ENCODE results near the gene MPP1. TPM values are rescaled to one million over a fixed set of nuclear protein-coding genes. Genes with fewer than 3 reads are reported as not detected.

The MPP1 gene
- total RNA-seq, 2 experiments from 2014 or later = 16.2 to 17.9 TPM

DNA sequence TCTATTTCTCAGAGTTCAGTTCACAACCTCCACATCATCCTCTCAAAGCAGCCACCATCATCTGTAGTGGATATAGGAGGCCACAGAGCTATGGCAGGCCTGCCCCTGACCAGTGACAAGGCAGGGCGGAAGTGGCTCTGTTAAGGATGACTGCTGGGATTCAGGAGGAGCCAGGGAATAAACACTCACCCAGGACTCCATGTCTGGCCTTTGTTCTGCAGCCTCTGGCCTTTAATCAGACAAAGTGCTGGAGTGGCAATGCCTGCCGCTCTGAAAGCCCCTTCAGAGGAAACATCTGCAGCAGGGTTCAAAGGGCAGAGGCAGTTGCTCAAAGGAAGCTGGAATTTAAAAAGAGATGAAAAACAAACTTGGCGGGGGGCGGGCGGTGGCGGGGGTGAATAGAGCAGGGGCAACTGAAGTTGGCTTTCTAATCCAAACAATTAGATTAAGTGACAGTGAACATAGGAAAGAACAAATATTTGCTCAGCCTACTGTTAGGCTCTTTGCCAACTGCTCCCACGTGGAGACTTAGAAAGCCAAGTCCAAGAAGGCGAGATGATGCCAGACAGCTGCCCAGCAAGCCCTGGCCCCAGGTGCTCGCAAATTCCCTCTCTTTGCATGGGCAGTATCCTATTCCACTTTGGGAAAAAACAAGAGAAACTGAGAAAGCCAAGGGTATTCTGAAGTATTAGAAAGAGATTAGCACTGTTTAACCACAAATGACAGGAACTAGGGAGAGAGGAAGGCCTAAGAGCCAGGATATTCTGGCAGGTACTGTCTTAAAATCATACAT, 5.5 kb downstream of the MPP1 start:
- Mint-ChIP-seq H3K4me3 (peak overlapping the region; percentile 37), H3K27me3 (no peaks in the 10 kb centered on the region)

DNA sequence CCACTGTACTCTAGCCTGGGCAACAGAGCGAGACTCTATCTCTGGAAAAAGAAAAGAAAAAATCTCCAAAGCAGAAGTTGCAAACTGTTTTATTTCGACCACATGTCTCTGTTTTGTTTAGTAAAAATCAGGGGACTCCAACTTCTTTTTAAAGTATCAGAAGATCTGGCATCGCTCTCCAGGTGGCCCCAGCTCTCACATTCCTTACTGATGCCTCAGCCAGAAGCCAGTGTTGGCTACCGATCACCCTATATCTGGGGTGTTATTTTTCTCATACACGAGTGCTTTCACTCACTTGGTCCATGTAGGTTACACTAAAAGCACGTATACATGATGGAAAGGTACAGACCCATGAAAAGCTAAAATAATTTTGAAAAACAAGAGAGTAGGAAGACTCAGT, 8.3 kb downstream of the MPP1 start:
- H3K4me1 Mint-ChIP-seq = peaks cover 36% of the 10 kb centered on the region
- no peaks in the 10 kb centered on the region for H3K36me3 Mint-ChIP-seq
- no peaks in the 10 kb centered on the region for H3K9me3 Mint-ChIP-seq
- H3K4me3 Mint-ChIP-seq = no peak overlapping the region
- DNase-seq = no peak
- H3K27ac Mint-ChIP-seq = no peak overlapping the region
- no peaks in the 10 kb centered on the region for H3K27me3 Mint-ChIP-seq

More for the DNA sequence above, 5.5 kb downstream of the MPP1 start:
- Mint-ChIP-seq H3K4me1 (peaks cover 50% of the 10 kb centered on the region), H3K36me3 (no peaks in the 10 kb centered on the region), H3K27ac (peak overlapping the region; percentile 83), H3K9me3 (no peaks in the 10 kb centered on the region)
- no peak for DNase-seq

DNA sequence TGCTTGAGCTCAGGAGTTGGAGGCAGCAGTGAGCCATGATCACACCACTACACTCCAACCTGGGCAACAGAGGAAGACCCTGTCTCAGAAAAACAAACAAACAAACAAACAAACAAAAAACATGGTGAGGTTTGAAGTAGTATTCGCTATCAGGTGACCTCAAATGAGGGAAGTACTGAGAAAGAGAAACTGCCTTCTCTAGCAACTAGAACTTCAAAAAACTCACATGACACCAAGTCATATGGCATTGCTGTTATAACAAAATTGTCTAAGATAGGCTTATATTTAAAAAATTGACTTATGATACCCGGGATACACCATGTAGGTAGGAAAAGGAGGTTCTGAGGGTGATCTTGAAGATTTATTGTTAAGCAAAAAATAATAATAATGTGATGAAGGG, 10.3 kb downstream of the MPP1 start:
- Mint-ChIP-seq H3K4me1 (peaks cover 24% of the 10 kb centered on the region), H3K4me3 (no peak overlapping the region), H3K9me3 (no peaks in the 10 kb centered on the region)

DNA sequence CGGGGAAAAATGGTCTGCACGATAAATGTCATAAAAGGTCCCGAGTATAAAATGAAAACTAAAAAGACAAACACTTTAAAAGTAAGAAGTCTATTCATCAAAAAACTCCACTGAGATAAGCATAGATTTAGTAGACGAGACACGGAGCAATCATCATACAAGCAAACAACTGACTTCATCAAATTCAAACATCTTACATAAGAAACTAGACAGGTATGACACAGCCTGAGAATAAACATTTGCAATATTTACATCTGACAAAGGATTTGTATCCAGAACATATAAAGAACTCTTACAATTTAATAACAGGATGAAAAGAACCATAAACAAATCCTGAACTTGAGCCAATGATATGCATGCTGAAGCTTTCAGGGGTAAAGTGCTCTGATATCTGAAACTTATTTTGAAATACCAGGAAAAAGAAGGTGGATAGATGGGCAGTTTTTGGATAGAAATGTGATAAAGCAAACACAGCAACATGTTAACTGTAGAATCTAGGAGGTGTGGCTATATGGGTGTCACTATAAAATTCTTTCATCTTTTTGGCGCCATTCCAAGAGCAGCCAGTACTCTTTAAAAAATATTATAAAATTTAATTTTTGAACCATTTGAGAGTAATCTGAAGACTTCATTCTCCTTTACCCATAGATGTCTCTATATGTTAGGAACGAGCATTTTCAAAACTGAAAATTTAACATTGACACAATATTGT, 12.0 kb downstream of the MPP1 start:
- DNase-seq = no peak
- Mint-ChIP-seq H3K9me3 (no peaks in the 10 kb centered on the region), H3K27me3 (no peaks in the 10 kb centered on the region), H3K27ac (no peak overlapping the region), H3K4me1 (peaks cover 12% of the 10 kb centered on the region), H3K4me3 (no peak overlapping the region), H3K36me3 (peaks cover 2% of the 10 kb centered on the region)

More for the DNA sequence above, 10.3 kb downstream of the MPP1 start:
- Mint-ChIP-seq H3K36me3 (no peaks in the 10 kb centered on the region), H3K27ac (no peak overlapping the region), H3K27me3 (no peaks in the 10 kb centered on the region)
- no peak for DNase-seq

DNA sequence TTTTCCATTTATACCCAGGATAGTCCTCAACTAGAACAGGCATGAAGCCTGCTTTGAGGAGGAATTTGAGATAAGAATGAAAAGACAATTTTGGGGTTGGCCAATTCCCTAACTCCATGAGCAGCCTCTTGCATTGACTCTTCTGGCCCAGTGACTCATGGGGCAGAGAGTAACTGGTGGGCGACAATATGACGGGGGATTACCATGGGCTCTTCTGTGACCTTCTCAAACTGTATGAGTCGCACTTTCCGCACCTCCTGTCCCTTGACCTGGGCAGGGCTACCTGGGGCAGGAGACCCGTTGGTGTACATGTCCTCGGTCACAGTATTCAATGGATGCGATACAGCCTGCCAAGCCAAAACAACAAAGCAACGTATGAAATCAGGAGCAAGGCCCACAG, 13.3 kb downstream of the MPP1 start:
- Mint-ChIP-seq H3K27me3 (no peaks in the 10 kb centered on the region), H3K4me3 (no peak overlapping the region), H3K4me1 (peaks cover 10% of the 10 kb centered on the region), H3K27ac (no peak overlapping the region), H3K9me3 (no peaks in the 10 kb centered on the region), H3K36me3 (peaks cover 2% of the 10 kb centered on the region)
- DNase-seq = peak; percentile 17

DNA sequence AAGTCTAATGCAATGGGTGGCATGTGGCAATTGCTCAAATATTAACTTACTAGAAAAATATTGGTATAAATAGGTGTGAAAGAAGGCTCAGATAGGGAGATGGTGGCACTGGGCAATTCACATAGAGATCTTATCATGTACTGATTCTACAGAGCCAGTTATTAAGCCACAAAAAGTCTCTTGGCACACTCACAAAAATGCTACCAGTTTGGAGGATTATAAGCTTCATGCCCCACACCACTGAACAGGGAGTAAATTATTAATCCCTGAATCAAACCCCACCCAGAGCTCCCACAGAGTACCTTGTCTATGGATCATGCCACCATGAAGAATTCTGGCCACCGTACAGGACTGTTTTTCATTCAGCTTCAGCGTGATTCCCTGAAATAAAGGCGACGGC, 13.8 kb downstream of the MPP1 start:
- Mint-ChIP-seq H3K9me3 (no peaks in the 10 kb centered on the region), H3K4me3 (no peak overlapping the region), H3K27ac (no peak overlapping the region), H3K36me3 (peaks cover 2% of the 10 kb centered on the region), H3K4me1 (peaks cover 7% of the 10 kb centered on the region), H3K27me3 (no peaks in the 10 kb centered on the region)
- DNase-seq = no peak

DNA sequence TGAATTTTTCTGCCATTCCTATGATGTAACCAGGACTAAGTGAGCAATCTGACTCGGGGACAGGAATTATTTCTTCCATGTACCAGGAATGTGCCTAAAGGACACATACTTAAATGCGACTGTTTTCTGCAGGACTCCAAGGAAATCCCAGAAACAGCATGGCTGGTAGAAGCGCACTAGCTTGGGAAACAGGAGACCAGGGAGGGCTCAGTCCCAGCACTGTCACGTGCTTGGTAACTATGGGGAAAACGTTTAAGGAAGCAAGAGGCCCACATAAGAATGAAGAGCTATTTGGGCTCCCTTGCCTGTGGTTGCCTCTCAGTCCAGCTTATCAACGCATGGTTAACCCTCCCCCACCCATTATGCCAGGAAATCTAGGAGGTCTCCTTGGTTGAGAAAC, 19.6 kb downstream of the MPP1 start:
- H3K36me3 Mint-ChIP-seq = peaks cover 7% of the 10 kb centered on the region
- DNase-seq = no peak
- H3K27me3 Mint-ChIP-seq = no peaks in the 10 kb centered on the region
- H3K9me3 Mint-ChIP-seq = no peaks in the 10 kb centered on the region
- H3K27ac Mint-ChIP-seq = no peak overlapping the region
- peaks cover 15% of the 10 kb centered on the region for H3K4me1 Mint-ChIP-seq
- no peak overlapping the region for H3K4me3 Mint-ChIP-seq

DNA sequence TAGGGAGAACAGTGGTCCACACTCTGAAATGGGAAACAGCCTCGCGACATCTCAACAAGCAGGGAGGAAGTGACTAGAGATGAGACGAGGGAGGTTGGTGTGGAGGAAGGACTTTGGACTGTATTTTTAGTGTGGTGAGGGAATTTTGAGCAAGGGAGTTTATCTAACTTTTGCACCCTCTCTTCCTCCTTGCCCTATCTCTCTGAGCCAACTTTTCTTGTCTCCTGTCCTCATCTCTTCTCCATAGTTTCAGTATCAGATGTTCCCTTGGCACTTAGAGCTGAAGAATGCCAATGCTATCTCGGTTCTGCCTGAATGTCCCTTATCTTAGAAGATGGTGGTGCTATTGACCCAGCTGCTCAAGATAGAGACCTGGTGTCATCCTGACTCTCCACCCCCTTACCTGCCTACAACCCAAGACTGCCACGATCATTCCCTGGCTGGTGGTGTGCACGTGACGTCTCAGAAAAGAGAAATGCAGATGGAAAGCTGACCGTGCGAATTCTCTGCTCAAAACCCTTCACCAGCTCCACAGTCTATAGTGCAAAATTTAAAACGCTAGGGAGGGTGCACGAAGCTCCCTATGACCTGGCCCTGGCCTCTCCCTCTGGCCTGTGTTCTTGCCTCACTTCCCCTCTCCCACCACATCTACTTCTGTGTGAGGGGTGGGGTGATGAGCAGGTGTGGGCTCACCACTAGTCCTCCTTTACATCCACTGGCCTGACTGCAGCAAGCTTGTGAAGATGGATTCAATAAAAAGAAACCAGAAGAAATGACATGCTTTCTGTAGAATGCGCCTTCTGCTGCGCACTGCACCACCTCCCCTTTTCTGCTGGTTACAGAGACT, 20.9 kb downstream of the MPP1 start:
- no peaks in the 10 kb centered on the region for H3K9me3 Mint-ChIP-seq
- no peak overlapping the region for H3K27ac Mint-ChIP-seq
- H3K27me3 Mint-ChIP-seq = no peaks in the 10 kb centered on the region
- no peak for DNase-seq
- H3K4me3 Mint-ChIP-seq = peak overlapping the region; percentile 53
- H3K36me3 Mint-ChIP-seq = peaks cover 7% of the 10 kb centered on the region
- H3K4me1 Mint-ChIP-seq = peaks cover 15% of the 10 kb centered on the region

DNA sequence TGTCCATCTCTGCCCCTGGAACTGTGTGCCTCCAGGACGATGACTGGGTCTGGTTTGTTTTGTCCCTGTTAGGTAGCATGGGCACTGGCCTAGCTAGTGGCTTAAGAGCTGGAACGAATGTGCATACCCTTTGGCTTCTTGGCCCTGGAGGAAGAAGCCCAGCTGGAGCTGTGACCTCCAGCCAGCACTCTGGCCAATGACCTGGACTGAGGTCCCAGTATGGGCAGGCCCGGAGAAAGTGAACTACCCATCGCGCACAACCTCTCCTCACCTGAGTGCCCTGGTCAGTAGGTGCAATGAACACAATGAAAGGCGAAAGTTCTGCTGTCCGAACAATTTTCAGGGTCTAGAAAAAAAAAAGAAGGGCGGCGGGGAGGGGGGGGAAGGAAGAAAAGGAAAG, 24.3 kb downstream of the MPP1 start:
- no peak for DNase-seq
- no peak overlapping the region for H3K4me3 Mint-ChIP-seq
- H3K36me3 Mint-ChIP-seq = peaks cover 17% of the 10 kb centered on the region
- H3K27me3 Mint-ChIP-seq = no peaks in the 10 kb centered on the region
- peaks cover 17% of the 10 kb centered on the region for H3K4me1 Mint-ChIP-seq
- H3K9me3 Mint-ChIP-seq = no peaks in the 10 kb centered on the region
- no peak overlapping the region for H3K27ac Mint-ChIP-seq

DNA sequence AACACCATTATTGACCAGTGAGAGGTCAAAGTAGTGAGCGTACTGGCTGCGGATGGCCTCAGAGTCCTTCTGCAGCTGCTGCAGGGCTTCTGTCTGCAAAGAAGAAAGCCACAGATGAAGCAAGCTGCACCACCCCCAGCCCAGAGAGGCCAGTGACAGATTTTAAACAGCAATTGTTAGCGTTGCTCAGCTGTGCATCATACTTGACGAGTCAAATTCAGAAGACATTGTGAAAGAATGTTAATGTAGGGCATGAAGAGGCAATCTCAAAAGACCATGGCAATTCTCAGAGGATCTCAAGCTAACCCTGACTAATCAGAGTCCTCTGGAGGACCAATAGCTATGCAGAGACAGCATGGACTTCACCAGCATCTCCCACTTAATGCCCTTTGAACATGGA, 26.0 kb downstream of the MPP1 start:
- H3K27ac Mint-ChIP-seq = peak overlapping the region; percentile 20
- no peaks in the 10 kb centered on the region for H3K9me3 Mint-ChIP-seq
- peaks cover 18% of the 10 kb centered on the region for H3K36me3 Mint-ChIP-seq
- peaks cover 20% of the 10 kb centered on the region for H3K4me1 Mint-ChIP-seq
- DNase-seq = no peak
- no peaks in the 10 kb centered on the region for H3K27me3 Mint-ChIP-seq
- no peak overlapping the region for H3K4me3 Mint-ChIP-seq

DNA sequence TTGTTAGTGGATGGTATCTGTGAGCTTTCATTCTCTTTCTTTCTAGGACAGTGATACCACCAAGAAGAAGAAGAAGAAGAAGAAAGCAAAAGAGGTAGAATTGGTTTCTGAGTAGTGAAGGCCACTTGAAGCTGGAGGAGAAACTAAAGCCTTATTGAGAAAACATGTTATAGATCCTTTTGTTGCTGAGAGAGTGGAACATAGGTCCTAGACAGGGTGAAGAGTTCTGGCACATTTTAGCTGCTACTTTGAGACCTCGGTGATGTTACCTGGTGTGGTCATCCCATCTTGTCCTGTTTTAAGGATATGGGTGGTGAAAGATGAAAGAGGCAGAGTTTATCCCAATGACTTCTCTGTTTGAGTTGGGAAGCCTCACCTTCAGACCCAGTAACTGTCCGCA, 28.5 kb downstream of the MPP1 start:
- Mint-ChIP-seq H3K4me1 (peaks cover 14% of the 10 kb centered on the region), H3K4me3 (no peak overlapping the region), H3K9me3 (no peaks in the 10 kb centered on the region), H3K27me3 (no peaks in the 10 kb centered on the region), H3K27ac (peak overlapping the region; percentile 34), H3K36me3 (peaks cover 30% of the 10 kb centered on the region)
- no peak for DNase-seq

DNA sequence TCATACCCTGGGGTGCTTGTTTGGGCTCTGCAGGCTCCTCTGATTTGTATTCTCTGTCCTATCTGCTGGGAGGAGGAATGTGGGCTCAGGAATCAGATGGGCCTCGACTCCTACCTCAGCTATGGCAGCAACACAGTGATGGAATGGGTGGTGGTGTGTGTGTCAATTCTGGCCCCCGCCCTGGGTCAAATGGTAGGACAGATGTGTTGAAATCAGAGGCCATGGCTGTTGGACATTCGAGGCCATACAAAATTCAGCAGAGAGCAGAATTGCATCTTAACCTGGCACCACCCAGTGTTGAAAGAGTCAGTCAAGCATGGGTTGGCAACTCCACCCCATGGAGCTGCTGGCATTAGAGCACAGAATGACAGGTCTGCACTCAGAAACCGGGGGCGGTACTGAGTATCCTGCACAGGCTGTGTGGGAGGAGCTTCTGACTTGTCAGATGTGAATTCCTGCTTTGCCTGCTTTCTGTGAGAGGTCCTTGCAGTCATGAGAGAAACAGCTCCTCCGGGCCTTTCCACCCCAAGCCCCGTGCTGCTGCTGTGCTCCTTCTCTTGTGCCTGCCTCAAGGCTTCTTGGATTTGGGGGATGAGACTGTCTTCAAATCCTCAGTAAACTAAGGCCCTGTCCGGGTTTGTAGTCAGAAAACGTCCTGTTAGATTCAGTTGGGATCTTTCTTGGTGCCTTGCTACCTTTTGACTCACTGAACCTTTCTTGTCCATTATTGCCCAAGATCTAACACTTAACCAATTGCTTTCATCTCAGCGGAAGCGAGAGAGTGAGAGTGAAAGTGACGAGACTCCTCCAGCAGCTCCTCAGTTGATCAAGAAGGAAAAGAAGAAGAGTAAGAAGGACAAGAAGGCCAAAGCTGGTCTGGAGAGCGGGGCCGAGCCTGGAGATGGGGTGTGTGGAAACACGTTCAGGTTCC, 29.6 kb downstream of the MPP1 start:
- H3K27ac Mint-ChIP-seq = peak overlapping the region; percentile 62
- no peak for DNase-seq
- H3K4me1 Mint-ChIP-seq = peaks cover 19% of the 10 kb centered on the region
- H3K9me3 Mint-ChIP-seq = no peaks in the 10 kb centered on the region
- no peaks in the 10 kb centered on the region for H3K27me3 Mint-ChIP-seq
- no peak overlapping the region for H3K4me3 Mint-ChIP-seq
- H3K36me3 Mint-ChIP-seq = peaks cover 37% of the 10 kb centered on the region

DNA sequence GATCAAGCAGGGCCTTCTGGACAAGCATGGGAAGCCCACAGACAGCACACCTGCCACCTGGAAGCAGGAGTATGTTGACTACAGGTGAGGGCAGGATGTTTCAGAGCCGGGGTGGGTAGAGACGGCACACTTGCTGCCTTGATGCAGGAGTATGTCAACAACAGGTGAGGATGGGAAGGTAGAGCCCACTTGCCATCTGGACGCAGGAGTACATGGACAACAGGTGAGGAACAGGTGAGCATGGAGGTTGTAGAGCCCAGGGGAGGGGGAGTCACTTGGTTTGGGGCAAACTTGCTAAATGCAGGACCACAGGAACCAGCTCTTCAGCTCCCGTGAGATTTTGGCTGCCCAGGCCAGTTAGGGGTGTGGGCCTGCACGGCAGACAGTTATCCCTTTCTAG, 30.7 kb downstream of the MPP1 start:
- Mint-ChIP-seq H3K27ac (peak overlapping the region; percentile 7), H3K4me3 (no peak overlapping the region), H3K36me3 (peaks cover 38% of the 10 kb centered on the region), H3K9me3 (no peaks in the 10 kb centered on the region), H3K27me3 (no peaks in the 10 kb centered on the region), H3K4me1 (peaks cover 21% of the 10 kb centered on the region)
- DNase-seq = no peak

DNA sequence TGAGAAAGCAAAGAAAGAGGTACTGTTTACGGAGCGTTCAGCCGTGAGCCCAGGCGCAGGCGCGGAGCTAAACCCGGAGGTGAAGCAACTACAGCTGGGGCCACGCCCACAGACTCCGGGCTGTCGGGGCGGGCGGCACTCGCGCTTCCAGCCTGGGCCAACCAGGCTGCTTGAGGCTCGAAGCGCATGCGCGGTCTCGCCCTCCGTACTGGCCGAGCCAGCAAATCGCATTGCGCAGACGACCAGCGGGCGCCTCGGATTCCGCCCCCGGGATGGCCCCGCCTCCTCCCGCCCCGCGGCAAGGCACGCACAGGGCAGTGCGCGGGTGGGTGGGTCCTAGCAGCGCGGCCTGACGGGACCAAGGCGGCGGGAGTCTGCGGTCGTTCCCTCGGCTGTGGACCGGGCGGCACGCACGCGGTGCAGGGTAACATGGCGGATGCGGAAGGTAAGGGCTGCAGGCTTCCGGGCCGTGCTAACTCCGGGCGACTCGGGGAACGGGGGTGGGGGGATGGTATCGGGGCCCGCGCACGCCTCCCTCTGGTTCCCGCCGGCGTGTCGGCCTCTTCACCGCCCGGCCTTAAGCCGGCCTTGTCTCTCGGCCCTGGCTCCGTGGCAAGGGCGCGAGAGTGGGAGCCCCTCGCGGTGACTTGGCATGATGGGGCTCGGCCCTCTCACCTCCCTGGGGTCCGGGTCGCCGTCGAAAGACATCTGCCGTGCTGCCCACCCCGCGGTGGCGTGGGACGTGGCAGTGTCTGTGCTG, 42.6 kb downstream of the MPP1 start, which contains the start of gene DKC1:
DKC1 (plus strand) TSS at position 328 of the 760 bp plus-strand sequence; CDS start at position 430, 102 bp downstream.
- no peaks in the 10 kb centered on the region for H3K27me3 Mint-ChIP-seq
- H3K36me3 Mint-ChIP-seq = peaks cover 28% of the 10 kb centered on the region
- peak within 1 kb of the TSS; percentile 88 for H3K4me3 Mint-ChIP-seq
- H3K27ac Mint-ChIP-seq = peak within 1 kb of the TSS; percentile 95
- DNase-seq = peak; percentile 96
- peaks cover 31% of the 10 kb centered on the region for H3K4me1 Mint-ChIP-seq
- no peaks in the 10 kb centered on the region for H3K9me3 Mint-ChIP-seq

All from activated naive CD8-positive, alpha-beta T cell treated with anti-CD3 and anti-CD28 coated beads for 36 hours (primary cell).